ENCODE results near the gene TSPAN10. TPM values are rescaled to one million over a fixed set of nuclear protein-coding genes. Genes with fewer than 3 reads are reported as not detected.

The TSPAN10 gene
- total RNA-seq, 1 experiment from 2014 or later: 1.7 TPM

DNA sequence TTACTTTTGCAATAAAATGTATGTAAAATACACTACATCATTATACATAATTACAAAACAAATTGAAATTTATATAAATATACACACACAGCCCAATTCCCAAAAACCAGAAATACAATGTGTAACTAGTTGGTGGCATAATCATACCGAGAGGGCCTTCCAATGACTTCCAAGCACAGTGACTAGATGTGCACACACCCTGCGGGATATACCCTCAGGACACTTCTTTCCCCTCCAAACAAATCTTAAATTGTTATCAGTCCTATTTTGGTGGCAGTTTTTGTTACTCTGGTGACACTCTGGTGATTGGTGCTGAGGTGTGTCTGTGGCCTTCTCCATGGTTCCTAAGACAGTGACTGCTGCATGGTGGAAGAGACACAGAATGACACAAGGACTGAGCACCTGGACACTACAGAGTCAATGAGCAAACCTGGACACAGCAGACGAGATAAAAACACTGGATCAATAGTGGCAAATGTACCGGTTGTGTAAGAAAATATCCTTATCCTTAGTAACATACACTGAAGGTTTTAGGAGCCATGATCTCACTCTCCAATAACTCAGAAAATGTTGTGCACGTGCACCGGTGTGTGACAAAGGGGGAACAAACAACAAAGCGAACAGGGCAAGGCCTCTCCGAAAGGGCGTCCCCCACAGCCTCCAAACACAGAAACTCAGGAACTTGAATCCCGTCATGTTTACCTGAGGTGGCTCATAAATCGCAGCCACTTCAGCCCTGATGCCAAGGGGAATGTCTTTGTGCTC, 33.0 kb upstream of the TSPAN10 start:
- Histone ChIP-seq H3K36me3 (ENCODE audit: insufficient read depth, low read length) (peaks cover 50% of the 10 kb centered on the region), H3K27me3 (ENCODE audit: low read length) (no peaks in the 10 kb centered on the region), H3K27ac (ENCODE audit: low read length) (no peak overlapping the region), H3K9ac (ENCODE audit: low read length) (no peak overlapping the region), H2AFZ (ENCODE audit: low read length) (no peak overlapping the region), H3K79me2 (ENCODE audit: low read length) (peaks cover 24% of the 10 kb centered on the region), H4K20me1 (ENCODE audit: insufficient read depth, low read depth, low read length) (no peaks in the 10 kb centered on the region), H3K9me2 (replicated peaks; ENCODE audit: insufficient read depth, low read length) (no peaks in the 10 kb centered on the region), H3K9me3 (ENCODE audit: low read length) (no peaks in the 10 kb centered on the region), H3K4me2 (ENCODE audit: low read depth, low read length, poor library complexity, severe bottlenecking) (no peak overlapping the region), H3K4me1 (ENCODE audit: low read length) (peaks cover 8% of the 10 kb centered on the region), H3K4me3 (ENCODE audit: low read length) (no peak overlapping the region)
- DNase-seq: no peak

- Histone ChIP-seq H3K36me3 (ENCODE audit: insufficient read depth, low read length) (peaks cover 39% of the 10 kb centered on the region), H2AFZ (ENCODE audit: low read length) (no peak overlapping the region), H3K9me3 (ENCODE audit: low read length) (no peaks in the 10 kb centered on the region), H3K4me3 (ENCODE audit: low read length) (no peak overlapping the region), H3K9ac (ENCODE audit: low read length) (no peak overlapping the region), H3K4me2 (ENCODE audit: low read depth, low read length, poor library complexity, severe bottlenecking) (no peak overlapping the region), H3K9me2 (replicated peaks; ENCODE audit: insufficient read depth, low read length) (no peaks in the 10 kb centered on the region), H3K4me1 (ENCODE audit: low read length) (no peaks in the 10 kb centered on the region), H3K27ac (ENCODE audit: low read length) (no peak overlapping the region), H3K79me2 (ENCODE audit: low read length) (peaks cover 24% of the 10 kb centered on the region), H4K20me1 (ENCODE audit: insufficient read depth, low read depth, low read length) (no peaks in the 10 kb centered on the region), H3K27me3 (ENCODE audit: low read length) (no peaks in the 10 kb centered on the region)
- no peak for DNase-seq
Measured at GRCh38 chr17:81607431-81607830, 29.6 kb upstream of the TSPAN10 start.

DNA sequence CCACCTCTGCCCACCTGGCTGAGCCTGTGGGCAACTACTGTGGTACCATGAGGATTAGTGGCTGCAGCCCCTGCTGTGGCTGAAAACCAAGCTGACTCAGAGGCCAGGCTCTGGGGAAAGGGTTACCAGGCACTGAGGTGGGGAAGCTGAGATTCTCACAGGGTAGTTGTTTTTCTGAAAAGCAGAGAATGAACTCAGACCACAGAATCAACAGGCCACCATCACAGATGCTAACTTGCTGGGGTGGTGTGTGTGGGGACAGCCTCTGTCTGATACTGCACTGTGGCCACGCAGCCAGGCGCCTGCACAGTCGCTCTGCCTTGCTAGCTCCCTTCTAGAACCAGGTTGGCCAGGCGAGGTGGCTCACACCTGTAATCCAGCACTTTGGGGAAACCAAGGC, 28.9 kb upstream of the TSPAN10 start:
- no peak overlapping the region for H3K4me3 ChIP-seq (ENCODE audit: low read length)
- H3K27ac ChIP-seq (ENCODE audit: low read length): no peak overlapping the region
- H3K79me2 ChIP-seq (ENCODE audit: low read length): peaks cover 30% of the 10 kb centered on the region
- no peak overlapping the region for H3K4me2 ChIP-seq (ENCODE audit: low read depth, low read length, poor library complexity, severe bottlenecking)
- DNase-seq: no peak
- H3K4me1 ChIP-seq (ENCODE audit: low read length): no peaks in the 10 kb centered on the region
- peaks cover 37% of the 10 kb centered on the region for H3K36me3 ChIP-seq (ENCODE audit: insufficient read depth, low read length)
- H3K27me3 ChIP-seq (ENCODE audit: low read length): no peaks in the 10 kb centered on the region
- no peaks in the 10 kb centered on the region for H4K20me1 ChIP-seq (ENCODE audit: insufficient read depth, low read depth, low read length)
- H2AFZ ChIP-seq (ENCODE audit: low read length): no peak overlapping the region
- no peaks in the 10 kb centered on the region for H3K9me3 ChIP-seq (ENCODE audit: low read length)
- no peaks in the 10 kb centered on the region for H3K9me2 ChIP-seq (replicated peaks; ENCODE audit: insufficient read depth, low read length)
- no peak overlapping the region for H3K9ac ChIP-seq (ENCODE audit: low read length)

- Histone ChIP-seq H3K9me3 (ENCODE audit: low read length) (no peaks in the 10 kb centered on the region), H3K27me3 (ENCODE audit: low read length) (no peaks in the 10 kb centered on the region), H4K20me1 (ENCODE audit: insufficient read depth, low read depth, low read length) (no peaks in the 10 kb centered on the region), H3K4me3 (ENCODE audit: low read length) (no peak overlapping the region), H3K4me1 (ENCODE audit: low read length) (no peaks in the 10 kb centered on the region), H3K27ac (ENCODE audit: low read length) (no peak overlapping the region), H3K9me2 (replicated peaks; ENCODE audit: insufficient read depth, low read length) (no peaks in the 10 kb centered on the region), H3K4me2 (ENCODE audit: low read depth, low read length, poor library complexity, severe bottlenecking) (no peak overlapping the region), H3K9ac (ENCODE audit: low read length) (no peak overlapping the region), H2AFZ (ENCODE audit: low read length) (no peak overlapping the region), H3K36me3 (ENCODE audit: insufficient read depth, low read length) (peaks cover 35% of the 10 kb centered on the region), H3K79me2 (ENCODE audit: low read length) (peaks cover 35% of the 10 kb centered on the region)
- DNase-seq: no peak
Measured at GRCh38 chr17:81608605-81609004, 28.4 kb upstream of the TSPAN10 start.

- no peak overlapping the region for H3K4me3 ChIP-seq (ENCODE audit: low read length)
- peaks cover 27% of the 10 kb centered on the region for H3K36me3 ChIP-seq (ENCODE audit: insufficient read depth, low read length)
- no peaks in the 10 kb centered on the region for H3K4me1 ChIP-seq (ENCODE audit: low read length)
- DNase-seq: no peak
- H3K9ac ChIP-seq (ENCODE audit: low read length): no peak overlapping the region
- H3K9me3 ChIP-seq (ENCODE audit: low read length): no peaks in the 10 kb centered on the region
- H4K20me1 ChIP-seq (ENCODE audit: insufficient read depth, low read depth, low read length): no peaks in the 10 kb centered on the region
- H3K9me2 ChIP-seq (replicated peaks; ENCODE audit: insufficient read depth, low read length): no peaks in the 10 kb centered on the region
- H3K4me2 ChIP-seq (ENCODE audit: low read depth, low read length, poor library complexity, severe bottlenecking): no peak overlapping the region
- H3K27ac ChIP-seq (ENCODE audit: low read length): no peak overlapping the region
- no peaks in the 10 kb centered on the region for H3K27me3 ChIP-seq (ENCODE audit: low read length)
- H2AFZ ChIP-seq (ENCODE audit: low read length): no peak overlapping the region
- H3K79me2 ChIP-seq (ENCODE audit: low read length): peaks cover 43% of the 10 kb centered on the region
Measured at GRCh38 chr17:81609541-81610311, 27.3 kb upstream of the TSPAN10 start.

DNA sequence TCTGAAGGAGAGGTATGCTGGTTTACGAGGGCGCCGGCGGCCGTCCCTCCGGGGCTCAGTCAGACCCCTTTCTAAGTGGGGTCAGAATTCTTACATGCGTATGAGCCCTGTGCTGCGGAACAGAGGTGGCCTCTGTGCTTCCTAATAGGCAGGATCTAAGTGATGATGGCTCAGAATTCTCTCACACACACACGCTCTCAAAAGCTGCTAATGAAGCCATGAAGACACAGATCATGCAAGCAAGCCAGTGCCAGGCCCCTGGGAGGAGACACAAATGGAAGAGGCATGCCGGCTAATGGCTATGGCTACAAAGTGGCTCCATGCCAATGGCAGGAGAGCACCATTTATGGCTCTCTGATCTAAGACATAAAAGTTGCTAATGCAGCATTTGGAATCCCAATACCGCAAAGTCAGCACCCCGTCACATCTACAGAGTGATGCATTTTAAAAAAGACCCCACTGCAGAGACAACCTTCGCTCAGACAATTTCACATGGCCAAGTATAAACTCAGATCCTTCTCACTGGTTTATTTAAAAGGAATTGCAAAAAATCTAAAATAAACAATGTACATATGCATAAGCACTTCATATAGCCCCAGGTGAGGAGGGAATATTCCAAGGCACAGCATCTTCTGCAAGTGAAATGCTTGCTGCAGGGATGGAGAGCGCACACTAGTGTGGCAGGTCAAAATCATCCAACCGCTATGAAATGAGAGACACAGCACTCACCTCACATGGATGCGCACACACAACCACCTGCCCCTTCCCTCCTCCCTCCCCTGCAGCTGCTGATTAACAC, 24.6 kb upstream of the TSPAN10 start:
- Histone ChIP-seq H2AFZ (ENCODE audit: low read length) (no peak overlapping the region), H3K27ac (ENCODE audit: low read length) (no peak overlapping the region), H3K79me2 (ENCODE audit: low read length) (peaks cover 52% of the 10 kb centered on the region), H3K4me1 (ENCODE audit: low read length) (no peaks in the 10 kb centered on the region), H3K9me3 (ENCODE audit: low read length) (no peaks in the 10 kb centered on the region), H3K36me3 (ENCODE audit: insufficient read depth, low read length) (peaks cover 23% of the 10 kb centered on the region), H3K9me2 (replicated peaks; ENCODE audit: insufficient read depth, low read length) (no peaks in the 10 kb centered on the region), H3K4me3 (ENCODE audit: low read length) (no peak overlapping the region), H3K4me2 (ENCODE audit: low read depth, low read length, poor library complexity, severe bottlenecking) (no peak overlapping the region), H3K9ac (ENCODE audit: low read length) (no peak overlapping the region), H4K20me1 (ENCODE audit: insufficient read depth, low read depth, low read length) (no peaks in the 10 kb centered on the region), H3K27me3 (ENCODE audit: low read length) (no peaks in the 10 kb centered on the region)
- DNase-seq: no peak

- H3K4me3 ChIP-seq (ENCODE audit: low read length): no peak overlapping the region
- no peak overlapping the region for H3K9ac ChIP-seq (ENCODE audit: low read length)
- peaks cover 18% of the 10 kb centered on the region for H3K36me3 ChIP-seq (ENCODE audit: insufficient read depth, low read length)
- no peaks in the 10 kb centered on the region for H4K20me1 ChIP-seq (ENCODE audit: insufficient read depth, low read depth, low read length)
- no peaks in the 10 kb centered on the region for H3K9me3 ChIP-seq (ENCODE audit: low read length)
- no peaks in the 10 kb centered on the region for H3K27me3 ChIP-seq (ENCODE audit: low read length)
- H3K79me2 ChIP-seq (ENCODE audit: low read length): peaks cover 44% of the 10 kb centered on the region
- no peaks in the 10 kb centered on the region for H3K9me2 ChIP-seq (replicated peaks; ENCODE audit: insufficient read depth, low read length)
- H3K27ac ChIP-seq (ENCODE audit: low read length): no peak overlapping the region
- no peak overlapping the region for H3K4me2 ChIP-seq (ENCODE audit: low read depth, low read length, poor library complexity, severe bottlenecking)
- no peak for DNase-seq
- H2AFZ ChIP-seq (ENCODE audit: low read length): no peak overlapping the region
- H3K4me1 ChIP-seq (ENCODE audit: low read length): no peaks in the 10 kb centered on the region
Measured at GRCh38 chr17:81615401-81615930, 21.5 kb upstream of the TSPAN10 start.

DNA sequence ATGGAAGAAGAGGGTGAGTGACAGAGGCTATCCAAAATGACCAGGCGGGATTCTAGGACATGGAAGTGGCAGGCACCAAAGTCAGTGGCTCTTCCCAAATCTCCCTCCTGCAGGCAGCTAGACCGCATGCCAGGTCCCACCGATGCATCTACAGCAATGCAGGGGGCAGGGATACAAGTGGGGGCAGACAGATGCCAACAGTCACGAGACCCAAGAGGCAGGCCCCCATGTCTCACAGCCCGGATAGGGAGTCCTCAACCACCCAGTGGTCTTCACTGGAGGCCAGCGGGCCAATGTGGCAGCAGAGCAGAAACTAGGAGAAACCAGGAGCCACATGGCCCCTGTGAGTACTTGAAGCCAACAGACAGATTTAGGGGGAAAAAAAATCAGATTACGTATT, 20.1 kb upstream of the TSPAN10 start:
- Histone ChIP-seq H3K9ac (ENCODE audit: low read length) (no peak overlapping the region), H3K4me2 (ENCODE audit: low read depth, low read length, poor library complexity, severe bottlenecking) (no peak overlapping the region), H4K20me1 (ENCODE audit: insufficient read depth, low read depth, low read length) (no peaks in the 10 kb centered on the region), H3K27ac (ENCODE audit: low read length) (no peak overlapping the region), H3K27me3 (ENCODE audit: low read length) (no peaks in the 10 kb centered on the region), H3K79me2 (ENCODE audit: low read length) (peaks cover 48% of the 10 kb centered on the region), H3K4me1 (ENCODE audit: low read length) (no peaks in the 10 kb centered on the region), H2AFZ (ENCODE audit: low read length) (no peak overlapping the region), H3K4me3 (ENCODE audit: low read length) (no peak overlapping the region), H3K9me2 (replicated peaks; ENCODE audit: insufficient read depth, low read length) (no peaks in the 10 kb centered on the region), H3K36me3 (ENCODE audit: insufficient read depth, low read length) (peaks cover 32% of the 10 kb centered on the region), H3K9me3 (ENCODE audit: low read length) (no peaks in the 10 kb centered on the region)
- no peak for DNase-seq
